Measurements from ENCODE around the gene ZBTB48.
"Not testable (repeated sequence)": the region's sequence is repeated elsewhere in the genome, so short reads cannot be mapped to it uniquely, and the experiment has no call there.

ZBTB48 gene

DNA sequence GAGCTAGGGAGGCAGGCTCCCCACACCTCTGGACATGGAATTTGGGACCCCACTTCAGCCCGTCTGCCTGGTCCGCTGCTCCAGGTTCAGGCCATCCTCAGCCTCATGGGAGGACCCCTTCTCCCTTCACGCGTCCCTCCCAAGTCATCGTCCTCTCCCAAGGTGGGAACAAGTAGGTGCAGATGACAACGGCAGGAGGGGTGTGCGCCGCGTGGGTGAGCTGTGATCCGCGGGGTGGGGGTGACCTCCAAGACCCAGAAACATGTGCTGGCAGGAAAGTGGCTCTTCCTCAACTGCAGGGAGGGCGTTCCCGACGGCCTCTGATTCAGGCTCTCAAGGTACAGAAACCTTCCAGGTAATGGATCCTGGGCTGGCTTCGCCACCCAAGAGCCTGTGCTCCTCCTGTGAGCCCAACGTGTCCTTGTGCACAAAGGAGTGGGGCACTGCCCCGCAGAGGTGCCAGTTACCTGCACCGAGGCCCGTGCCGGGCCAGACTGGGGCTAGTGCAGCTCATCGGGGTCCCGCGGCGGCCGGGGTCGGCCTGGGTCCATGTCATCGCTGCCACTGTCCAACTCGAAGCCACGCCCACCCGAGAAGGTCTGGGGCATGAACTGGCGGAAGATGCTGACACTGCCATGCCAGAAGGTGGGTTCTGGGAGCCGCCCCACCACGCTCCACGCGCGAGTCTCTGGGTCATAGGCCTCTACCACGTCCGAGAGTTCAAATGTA lies 13.2 kb downstream of the ZBTB48 start:
- DNase-seq, result no peak

DNA sequence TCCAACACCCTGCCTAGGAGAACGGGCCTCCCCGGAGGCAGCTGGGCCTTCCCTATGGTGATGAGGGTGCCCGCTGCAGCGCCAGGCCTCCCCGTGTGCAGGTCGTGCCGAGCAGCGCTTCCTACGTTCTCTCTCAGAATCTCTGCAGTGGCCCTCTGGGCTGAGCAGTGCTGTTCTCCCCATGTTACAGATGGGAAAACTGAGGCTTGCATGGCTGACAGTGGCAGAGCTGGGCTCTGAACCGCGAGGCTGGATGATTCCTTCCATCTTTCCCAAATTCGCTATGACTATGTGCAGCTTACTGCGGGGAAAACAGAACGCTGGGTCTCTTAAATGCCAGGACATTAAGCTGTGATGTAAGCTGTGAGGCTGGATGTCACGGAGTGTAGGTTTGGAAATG lies 14.0 kb downstream of the ZBTB48 start:
- no peak for DNase-seq

DNA sequence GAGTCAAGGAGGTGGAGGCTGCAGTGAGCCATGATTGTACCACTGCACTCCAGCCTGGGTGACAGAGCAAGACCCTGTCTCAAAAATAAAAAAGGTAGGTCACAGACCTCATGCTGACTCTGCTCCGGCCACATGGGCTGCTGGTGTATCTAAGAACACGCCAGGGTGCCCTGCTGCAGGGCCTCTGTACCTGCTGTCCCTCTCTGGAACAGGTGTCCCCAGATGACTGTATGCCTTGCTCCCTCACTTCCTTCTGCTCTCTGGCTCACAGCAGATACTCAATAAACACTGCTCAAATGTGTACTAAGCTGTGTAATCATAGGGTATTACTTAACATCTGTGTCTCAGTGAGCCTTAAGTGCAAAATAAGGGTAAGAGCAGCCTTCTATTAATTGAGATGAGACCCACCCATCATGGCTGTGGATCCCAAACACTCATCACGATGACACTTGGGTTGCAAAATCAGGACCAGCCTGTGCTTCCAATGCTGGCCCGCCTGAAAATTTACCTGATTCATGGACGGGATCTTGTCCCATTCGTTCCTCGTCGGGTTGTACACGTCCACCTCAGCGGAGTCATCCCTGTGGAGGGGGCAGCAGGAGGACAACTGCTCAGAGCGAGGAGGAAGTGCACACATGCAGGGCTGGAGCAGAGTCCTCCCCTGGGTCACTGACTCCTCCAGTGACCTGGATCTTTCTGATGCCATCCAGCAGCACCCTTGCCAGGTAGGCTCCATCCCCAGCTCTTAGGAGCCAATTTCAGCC lies 15.4 kb downstream of the ZBTB48 start:
- DNase-seq, result no peak

DNA sequence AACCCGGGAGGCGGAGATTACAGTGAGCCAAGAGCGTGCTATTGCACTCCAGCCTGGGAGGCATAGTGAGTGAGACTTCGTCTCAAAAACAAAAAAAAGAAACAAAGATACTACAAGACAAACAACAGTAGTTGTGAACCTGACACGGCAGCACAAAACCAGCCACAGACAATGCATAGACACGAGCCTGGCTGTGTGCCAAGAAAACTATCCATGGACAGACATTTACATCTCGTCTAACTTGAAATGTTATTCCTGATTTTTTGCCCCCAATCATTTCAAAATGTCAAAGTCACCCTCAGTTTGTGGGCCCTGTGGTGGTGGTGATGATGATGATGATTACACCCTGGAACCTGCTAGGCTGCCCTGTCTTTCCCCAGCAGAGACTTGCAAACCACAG lies 16.6 kb downstream of the ZBTB48 start:
- no peak for DNase-seq

DNA sequence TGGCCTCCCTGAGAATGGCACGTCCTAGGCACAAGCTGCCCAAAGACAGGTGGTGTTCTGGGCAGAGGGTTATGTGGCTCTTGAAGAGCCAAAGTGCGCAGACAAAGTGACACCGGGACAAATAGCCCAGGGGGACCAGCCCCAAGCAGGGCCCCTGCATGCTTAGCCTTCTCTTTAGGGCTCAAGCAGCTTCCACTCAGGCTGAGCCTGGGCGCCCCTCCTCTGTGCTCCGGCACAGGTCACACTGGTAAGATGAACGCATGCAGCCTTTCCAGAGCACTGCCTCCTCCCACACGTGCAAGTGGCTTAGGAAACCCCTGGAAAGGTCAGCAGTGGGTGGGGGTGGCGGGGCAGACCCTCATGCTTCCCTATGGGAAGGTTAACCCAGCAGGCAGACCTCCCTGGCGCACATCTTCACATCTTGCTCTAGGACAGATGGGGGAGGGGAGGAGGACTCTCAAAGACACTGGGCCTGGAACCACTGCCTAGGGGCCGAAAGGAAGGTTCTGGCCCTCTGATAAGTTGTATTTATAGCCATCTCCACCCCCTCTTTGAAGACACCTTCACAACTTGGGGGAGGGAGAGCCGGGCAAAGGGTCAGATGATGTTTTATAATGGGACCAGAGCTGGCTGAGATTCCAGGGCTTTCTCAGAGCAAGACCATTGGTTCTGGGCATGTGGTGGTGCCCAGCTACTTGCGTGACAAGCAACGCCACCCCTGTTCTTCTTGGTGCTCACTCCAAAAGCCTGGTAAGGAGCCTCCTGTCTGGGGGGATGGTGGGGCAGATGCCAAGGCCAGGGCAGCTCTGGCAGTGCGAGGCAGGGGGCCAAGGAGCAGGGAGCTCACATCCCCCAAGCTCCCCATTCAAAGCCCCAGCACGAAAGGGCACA lies 17.3 kb downstream of the ZBTB48 start:
- DNase-seq, result no peak

DNA sequence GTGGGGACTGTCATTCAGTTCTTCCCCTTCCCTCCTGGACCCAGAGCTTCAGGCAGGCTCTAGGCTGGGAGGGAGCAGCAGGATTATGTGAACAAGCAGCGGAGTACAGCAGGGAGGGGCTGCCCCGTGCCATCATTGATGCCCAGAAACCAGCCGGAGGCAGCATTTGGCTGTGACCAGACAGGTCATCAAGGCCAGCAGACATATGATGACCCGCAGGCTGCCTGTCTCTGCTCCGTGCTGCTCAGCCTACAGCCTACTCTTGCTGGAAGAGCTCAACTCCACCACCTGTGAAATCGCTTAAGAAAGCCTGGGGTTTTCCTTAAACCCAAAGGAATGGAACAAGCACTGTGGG lies 18.0 kb downstream of the ZBTB48 start:
- DNase-seq, result no peak

DNA sequence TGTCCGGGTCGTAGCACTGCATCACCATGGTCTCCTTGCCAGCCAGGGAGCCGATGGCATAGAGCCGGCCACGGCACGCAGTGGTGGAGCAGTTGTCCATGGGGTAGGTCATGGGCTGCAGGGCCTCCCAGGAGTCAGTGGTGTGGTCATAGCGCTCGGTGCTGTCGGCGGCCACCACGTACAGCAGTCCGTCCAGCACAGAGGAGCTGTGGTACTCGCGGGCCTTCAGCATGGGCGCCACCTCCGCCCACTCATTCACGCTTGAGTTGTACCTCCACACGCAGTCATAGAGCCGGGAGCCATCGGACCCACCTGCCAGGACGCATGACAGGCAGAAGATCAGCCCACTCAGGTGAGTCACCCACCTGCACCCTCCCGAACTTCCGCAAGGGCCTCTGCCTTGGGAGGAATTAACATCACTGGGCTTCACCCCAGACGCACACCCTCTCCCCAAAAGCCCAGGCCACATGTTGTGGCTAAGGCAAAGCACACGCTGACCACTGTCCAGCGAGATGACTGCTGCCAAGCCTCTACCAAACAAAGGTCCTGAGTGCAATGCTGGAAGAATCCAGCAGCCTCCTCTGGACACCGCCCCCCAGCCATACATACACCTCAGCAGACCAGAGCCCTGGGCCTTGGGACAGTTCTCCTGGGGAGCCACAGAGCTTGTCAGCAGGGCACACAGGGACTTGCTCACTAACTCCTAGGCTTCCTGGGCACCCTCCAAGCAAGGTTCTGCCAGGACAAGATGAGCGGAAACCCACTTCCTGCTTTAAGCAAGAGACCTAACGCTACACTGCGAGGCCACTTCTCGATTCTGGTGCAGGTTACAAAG lies 19.6 kb downstream of the ZBTB48 start:
- DNase-seq, result peak in 2 of 4 experiments; percentile 25 to 32

DNA sequence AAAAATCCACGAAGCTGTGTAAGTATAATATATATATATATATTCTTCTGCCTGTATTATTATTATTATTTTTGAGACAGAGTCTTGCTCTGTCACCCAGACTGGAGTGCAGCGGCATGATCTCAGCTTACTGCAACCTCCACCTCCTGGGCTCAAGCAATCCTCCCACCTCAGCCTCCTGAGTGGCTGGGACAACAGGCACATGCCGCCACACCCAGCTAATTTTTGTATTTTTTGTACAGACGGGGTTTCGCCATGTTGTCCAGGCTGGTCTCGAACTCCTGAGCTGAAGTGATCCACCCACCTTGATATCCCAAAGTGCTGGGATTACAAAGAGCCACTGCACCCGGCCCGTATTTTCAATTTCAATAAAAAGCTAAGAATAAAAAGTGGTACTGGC lies 20.2 kb downstream of the ZBTB48 start:
- DNase-seq, result not testable (repeated sequence)

DNA sequence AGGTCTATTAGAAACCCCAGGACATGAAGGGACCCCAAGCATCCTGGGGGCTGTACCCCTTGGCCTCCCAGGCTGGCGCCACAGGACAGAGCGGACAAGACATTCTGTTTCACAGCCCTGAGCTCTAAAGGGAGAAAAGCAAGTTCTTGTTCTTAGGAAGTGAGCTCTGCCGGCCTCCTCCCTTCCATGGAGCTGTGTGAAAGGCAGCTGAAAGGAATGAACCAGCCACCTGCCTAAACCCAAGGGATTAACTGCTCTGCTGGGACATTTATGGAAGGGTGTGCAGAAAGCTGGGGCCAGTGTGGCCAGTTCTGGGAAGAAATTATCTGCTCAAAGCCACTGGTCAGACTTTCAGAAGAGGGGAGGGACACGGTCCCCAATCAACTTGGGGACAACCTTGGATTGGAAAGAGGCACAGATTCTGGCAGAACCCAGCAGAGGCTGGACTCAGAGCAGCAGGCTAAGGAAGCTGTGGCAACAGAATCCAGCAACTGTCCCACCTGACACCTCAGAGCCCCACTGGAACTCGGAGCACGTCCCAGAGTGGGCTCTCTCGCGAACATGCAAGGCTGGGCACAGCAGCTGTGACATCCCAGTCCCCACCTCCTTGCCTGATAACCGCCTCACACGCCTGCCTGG lies 20.7 kb downstream of the ZBTB48 start:
- no peak for DNase-seq

DNA sequence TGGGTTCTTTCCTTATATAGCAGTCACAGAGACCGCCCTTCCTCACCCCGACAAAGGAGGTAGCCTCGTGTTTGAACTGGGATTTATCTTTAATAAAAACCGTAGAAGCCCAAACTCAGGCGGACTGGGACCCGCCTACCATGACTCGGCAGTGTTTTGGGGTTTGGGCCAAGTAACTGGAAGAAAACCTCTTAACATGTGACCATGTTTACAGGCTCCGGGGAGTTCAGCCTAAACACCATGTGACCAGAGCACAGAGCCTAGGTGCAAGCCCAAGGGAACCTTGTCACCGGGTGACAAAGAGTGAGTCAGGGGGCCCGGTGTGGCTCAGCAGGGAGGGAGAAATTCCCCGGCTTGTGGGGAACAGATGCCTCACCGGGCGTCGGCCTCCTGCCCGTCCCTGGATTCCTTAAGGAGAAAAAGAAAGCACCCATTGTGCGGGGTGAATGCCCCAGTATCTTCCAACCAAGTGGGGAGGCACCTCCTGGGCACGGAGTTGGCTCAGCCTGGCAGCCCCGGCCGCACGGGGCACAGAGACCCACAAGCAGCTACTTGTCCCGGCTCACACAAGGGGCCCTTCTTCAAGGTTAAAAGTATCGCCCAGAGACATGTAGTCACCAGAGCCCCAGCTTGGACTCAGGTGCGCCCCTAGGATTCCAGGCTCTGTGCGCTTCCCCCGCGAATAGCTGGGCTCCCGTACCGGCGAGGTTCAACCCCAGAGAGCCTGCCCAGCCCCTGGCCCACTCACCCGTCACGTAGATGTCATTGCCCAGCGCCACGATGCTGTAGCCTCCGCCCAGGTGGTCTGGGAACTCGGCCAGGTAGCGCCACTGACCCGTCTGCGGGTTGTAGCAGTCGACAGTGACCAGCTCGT lies 21.5 kb downstream of the ZBTB48 start:
- peak; percentile 33 to 56 (median 44) for DNase-seq

DNA sequence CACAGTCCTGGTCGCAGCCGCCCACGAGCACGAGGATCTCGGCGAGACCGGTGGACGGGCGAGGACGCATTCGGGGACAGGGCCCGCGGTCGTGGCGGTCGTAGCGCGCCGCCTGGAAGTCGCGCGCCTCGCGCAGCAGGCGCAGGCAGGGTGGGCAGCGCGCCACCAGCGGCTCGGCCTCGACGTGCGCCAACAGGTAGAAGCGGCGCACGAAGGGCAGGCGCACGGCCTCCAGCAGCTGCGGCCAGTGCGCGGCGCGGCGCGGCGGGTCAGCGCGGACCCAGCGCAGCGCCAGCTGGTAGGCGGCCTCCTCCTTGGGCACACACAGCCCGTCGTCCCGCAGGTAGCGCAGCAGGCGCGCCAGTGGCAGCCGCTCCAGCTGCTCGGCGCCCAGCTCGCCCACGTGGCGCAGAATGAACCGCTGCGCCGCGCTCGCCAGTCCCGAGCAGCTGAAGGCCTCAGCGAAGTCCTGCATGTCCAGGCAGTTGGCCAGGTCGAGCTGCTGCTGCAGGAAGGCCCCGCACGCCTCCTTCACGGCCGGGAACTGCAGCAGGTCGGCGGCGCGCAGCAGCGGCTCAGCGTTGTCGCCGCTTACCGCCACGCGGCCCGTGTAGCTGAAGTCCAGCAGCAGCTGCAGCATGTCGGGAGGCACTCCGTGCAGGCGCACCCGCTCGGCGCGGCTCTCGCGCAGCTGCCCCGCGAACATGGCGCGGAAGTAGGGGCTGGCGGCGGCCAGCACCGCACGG lies 22.3 kb downstream of the ZBTB48 start:
- no peak for DNase-seq

DNA sequence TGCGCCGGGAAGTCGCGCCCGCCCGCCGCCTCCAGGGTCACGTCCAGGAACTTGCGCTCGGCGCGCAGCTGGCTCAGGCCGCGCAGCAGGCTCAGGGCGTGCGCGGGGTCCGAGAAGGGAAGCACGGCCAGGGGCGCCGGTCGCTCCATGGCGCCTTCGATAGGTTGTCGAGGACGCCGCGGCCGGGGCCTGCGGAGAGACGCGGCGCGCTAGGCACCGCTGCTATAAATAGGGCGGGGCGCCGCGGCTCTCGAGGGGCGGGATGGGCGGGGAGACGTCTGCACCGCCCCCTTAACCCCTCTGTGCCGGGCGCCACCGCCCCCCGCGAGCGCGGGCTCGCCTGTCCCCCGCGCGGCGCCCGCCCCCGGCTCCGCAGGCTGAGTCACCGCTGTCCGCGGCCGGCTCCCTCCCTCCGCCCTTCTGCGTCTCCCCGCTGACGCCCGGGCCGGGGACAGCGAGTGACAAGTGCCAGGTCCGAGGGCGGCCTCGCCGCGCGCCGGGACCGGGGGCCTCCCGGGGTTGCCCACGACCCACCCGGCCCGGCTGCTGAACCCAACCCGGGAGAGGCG lies 23.0 kb downstream of the ZBTB48 start, which contains the start of gene KLHL21:
KLHL21 (minus strand) TSS at position 201 of the 569 bp plus-strand sequence; CDS start at position 149, 52 bp downstream.
- DNase-seq, result peak; percentile 54 to 88 (median 69)

DNA sequence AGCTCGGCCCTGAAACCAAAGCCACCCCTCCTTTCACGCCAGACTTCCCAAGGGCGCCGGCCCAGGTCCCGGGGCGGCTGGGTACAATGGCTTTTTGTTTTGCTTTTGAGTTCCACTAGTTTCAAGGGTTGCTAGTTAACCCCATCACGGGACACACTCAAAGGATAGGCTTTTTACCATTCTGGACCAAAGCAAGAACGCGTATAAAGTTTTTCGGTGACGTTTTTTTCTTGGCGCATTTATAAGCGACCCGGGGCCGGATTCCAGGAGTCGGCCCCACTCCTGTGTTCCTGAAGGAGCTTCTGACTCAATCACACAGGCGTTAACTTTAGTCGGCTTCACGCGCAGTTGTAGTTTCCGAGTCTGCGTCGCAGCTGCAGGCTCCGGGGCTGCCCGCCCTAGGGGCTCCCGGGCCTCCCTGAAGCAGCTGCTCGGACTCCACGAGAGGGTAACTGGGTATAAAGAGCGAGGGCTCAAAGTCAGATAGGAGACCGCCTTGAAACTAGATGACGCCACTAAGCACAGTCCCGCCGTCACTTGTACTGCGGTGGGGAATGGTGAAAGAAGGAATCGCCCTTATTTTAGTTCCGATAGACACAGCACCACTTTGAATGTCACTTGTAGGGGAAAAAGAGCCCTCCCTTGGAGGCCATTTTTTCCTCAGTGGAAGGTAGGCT lies 23.6 kb downstream of the ZBTB48 start:
- DNase-seq, result peak in 2 of 4 experiments; percentile 27 to 55

DNA sequence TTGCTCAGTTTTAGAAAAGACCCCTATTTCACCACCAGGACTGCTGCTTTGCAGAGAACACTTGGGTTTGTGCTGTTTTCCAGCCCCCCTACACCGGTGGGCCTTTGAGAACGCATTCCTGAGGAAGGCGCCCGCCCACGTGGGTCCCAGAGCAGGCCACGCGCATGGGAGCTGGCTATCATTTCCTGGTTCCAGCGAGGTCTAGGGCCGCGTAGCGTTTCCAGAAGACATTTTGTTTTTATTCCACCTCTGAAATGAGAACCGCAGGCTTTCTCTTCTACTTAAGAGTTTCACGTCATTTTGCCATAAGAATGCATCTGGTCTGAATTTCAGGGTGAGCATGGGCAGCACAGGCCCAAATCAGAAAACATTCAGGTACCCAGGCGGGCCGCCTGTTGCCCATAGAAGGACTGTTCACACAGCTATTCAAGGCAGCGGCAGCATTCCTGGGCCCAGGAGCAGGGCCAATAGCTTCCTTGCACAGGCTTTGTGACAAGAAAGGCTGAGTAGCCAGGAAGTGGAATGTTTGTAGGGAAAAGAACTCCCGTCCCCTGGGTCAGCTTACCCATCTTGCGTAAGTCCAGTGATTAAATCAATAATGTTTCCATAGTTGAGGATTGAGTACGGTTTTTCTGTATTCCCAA lies 24.2 kb downstream of the ZBTB48 start:
- DNase-seq, result peak in 2 of 4 experiments; percentile 15 to 30

DNA sequence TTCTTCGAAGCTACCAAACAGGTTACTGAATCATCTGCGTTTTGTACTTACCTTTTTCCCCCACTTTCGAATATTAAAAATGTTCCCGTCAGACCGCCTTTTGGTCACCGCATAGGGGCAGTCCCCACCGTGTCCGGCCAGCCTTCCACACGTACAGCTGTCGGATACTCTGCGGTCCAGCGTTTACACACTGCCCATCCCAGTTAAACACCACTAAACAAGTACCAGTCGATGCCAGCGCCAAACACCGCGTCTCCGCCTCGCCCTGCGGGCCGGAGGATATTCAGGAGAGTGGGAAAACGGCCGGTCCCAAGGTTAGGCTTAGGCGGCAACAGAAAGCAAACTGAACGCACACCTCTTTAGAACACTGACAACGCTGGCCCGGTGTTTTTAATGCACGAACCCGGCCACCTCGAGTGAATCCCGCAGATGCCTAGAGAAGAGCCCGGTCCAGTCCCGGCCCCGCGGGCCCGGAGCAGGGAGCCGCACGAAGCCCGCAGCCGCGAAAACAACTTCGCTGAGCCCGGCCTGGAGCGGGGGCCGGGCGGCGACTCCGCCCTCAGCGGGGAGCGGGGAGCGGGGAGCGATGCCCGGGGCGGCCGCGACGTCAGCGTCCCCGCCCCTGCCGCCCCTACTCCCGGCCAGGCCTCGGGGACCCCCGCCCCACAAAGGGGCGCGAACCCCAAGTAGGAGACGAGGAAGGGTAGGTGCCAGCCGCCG lies 33.0 kb downstream of the ZBTB48 start:
- DNase-seq, result no peak

DNA sequence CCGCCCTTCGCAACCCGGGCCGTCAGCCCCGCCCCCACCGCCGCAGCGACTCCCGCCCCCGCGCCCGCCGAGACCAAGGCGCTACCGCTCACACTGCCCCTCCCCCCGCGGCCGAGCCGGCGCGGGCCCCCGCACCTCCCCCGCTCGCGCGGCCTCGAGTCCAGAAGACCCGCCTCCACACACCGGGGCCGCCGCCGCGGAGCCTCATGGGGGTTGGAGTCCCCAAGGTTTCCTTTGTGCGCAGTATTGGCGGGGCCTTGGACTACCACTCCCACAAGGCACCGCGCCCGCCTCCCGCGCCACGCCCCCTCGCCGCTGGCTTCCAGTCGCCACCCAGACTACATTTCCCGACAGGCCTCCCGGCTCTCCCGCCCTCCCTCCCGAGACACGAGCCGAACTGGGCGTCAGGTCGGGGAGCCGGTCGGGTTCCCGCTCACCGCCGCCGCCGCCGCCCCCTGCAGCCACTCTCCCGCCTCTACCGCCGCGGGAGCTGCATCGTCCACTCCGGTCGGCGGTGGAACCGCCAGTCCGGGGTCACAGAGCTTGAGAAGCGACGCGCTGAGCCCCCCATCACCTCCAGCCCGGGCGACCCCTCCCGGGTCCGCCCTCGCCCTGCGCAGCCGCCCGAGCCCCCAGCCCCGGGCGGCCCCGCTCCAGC lies 33.7 kb downstream of the ZBTB48 start, which contains the start of gene PHF13:
PHF13 (plus strand) TSS at position 371 of the 658 bp plus-strand sequence. CDS start 336 bp downstream, outside the sequence.
- DNase-seq, result peak; percentile 97 to 99 (median 98)

Data from activated naive CD4-positive, alpha-beta T cell (primary cell).